PC-9 (cell line): Measurements from ENCODE around the gene CCDC136. TPM values are rescaled to one million over a fixed set of nuclear protein-coding genes. Genes with fewer than 3 reads are reported as not detected.

ENCODE experiments used
- BruUV-seq: library from RNA; stranded (reverse); fragments of 400-500 nt; replicated peaks from 2 replicates; lab custom pipeline; 2021; lab: Mats Ljungman, UMichigan
- CTCF ChIA-PET: fragments of 300-600 bp; sonication (Branson Sonifier 250); formaldehyde crosslinking; loops from one replicate; lab custom pipeline; 2022; ENCODE audit warnings: antibody characterized with exemption; lab: Charles Lee
- POLR2A ChIA-PET: fragments of 300-600 bp; sonication (Branson Sonifier 250); formaldehyde crosslinking; loops from one replicate; lab custom pipeline; 2022; ENCODE audit warnings: antibody characterized with exemption; ENCODE audit not compliant: unreplicated experiment; lab: Charles Lee
- DNase-seq, 2 experiments: peaks; one replicate each; pipeline versions ENCODE4 v3.0.0 to v3.0.0-alpha.2; 2015 to 2022; ENCODE audit warnings: mixed read lengths in 1 of 2
- H2AFZ ChIP-seq: fragments of 200-600 bp; sonication (generic); 2 replicates; pipeline ENCODE4 v1.8.1; 2017; ENCODE audit warnings: antibody characterized with exemption
- H3F3A ChIP-seq: fragments of 200-600 bp; sonication (generic); 2 replicates; pipeline ENCODE4 v1.8.1; 2017; ENCODE audit warnings: antibody characterized with exemption, mild to moderate bottlenecking, low read depth; ENCODE audit not compliant: insufficient read depth
- H3K27ac ChIP-seq: fragments of 200-600 bp; sonication (generic); 2 replicates; pipeline ENCODE4 v1.6.1; 2016; ENCODE audit warnings: mixed run types
- H3K27me3 ChIP-seq: fragments of 200-600 bp; sonication (generic); 2 replicates; pipeline ENCODE4 v1.6.1; 2016; ENCODE audit warnings: low read depth, mixed run types; ENCODE audit not compliant: insufficient read depth
- H3K36me3 ChIP-seq: fragments of 200-600 bp; sonication (generic); 2 replicates; pipeline ENCODE4 v1.6.1; 2016; ENCODE audit warnings: low read depth, mixed run types
- H3K4me1 ChIP-seq: fragments of 200-600 bp; sonication (generic); replicated peaks from 2 replicates; pipeline ENCODE4 v1.6.1; 2016; ENCODE audit warnings: mixed run types; ENCODE audit not compliant: insufficient read depth
- H3K4me2 ChIP-seq: fragments of 200-600 bp; sonication (generic); 2 replicates; pipeline ENCODE4 v1.6.1; 2017; ENCODE audit warnings: mixed run types
- H3K4me3 ChIP-seq: fragments of 200-600 bp; sonication (generic); 2 replicates; pipeline ENCODE4 v1.6.1; 2016; ENCODE audit warnings: mixed run types
- H3K79me2 ChIP-seq: fragments of 200-600 bp; sonication (generic); 2 replicates; pipeline ENCODE4 v1.6.1; 2017; ENCODE audit warnings: low read depth, mixed run types
- H3K9me2 ChIP-seq: fragments of 200-600 bp; sonication (generic); 2 replicates; pipeline ENCODE4 v1.8.1; 2017; ENCODE audit warnings: mild to moderate bottlenecking; ENCODE audit not compliant: insufficient read depth
- H3K9me3 ChIP-seq: fragments of 200-600 bp; sonication (generic); 2 replicates; pipeline ENCODE4 v1.8.1; 2016; ENCODE audit warnings: low read depth; ENCODE audit not compliant: insufficient read depth
- H4K20me1 ChIP-seq: fragments of 200-600 bp; sonication (generic); 2 replicates; pipeline ENCODE4 v1.8.1; 2017; ENCODE audit not compliant: insufficient read depth
- CTCF ChIP-seq: fragments of 200-600 bp; sonication (generic); conservative IDR thresholded peaks from 2 replicates; pipeline ENCODE4 v1.6.1; 2017; ENCODE audit warnings: mixed run types, antibody characterized with exemption, mild to moderate bottlenecking, moderate library complexity
- EZH2 ChIP-seq: fragments of 200-600 bp; sonication (generic); IDR thresholded peaks from 2 replicates; pipeline ENCODE4 v1.8.0; 2017; ENCODE audit warnings: antibody characterized with exemption, low read depth
- intact Hi-C: fragments of 100-400 bp; cut with micrococcal nuclease; formaldehyde crosslinking; loops from one replicate; pipeline ENCODE4 v1.10.0; 2022; ENCODE audit not compliant: unreplicated experiment
- total RNA-seq: library from RNA; stranded (reverse); gene quantifications from 2 replicates; pipeline ENCODE4 v1.2.3, GENCODE V29; 2021

Gene CCDC136
- total RNA-seq, 1 experiment from 2014 or later = 7.1 TPM

GRCh38 chr7:128826916-128827247 lies 35.1 kb downstream of the CCDC136 start:
- no peaks in the 10 kb centered on the region for H3K27me3 ChIP-seq
- ChIA-PET POLR2A (interaction anchor here (0.5 kb wide), 1 partner anchor 139 kb away, joined by 6 read pairs; no protein-coding TSS in a partner anchor), CTCF (no interaction called here)
- intact Hi-C loops = loop anchor here (1.0 to 5.0 kb wide), 2 partner anchors 35 to 88 kb away; partner anchors contain the start of genes CALU and CCDC136
- H3K36me3 ChIP-seq = no peaks in the 10 kb centered on the region
- H3K79me2 ChIP-seq = no peaks in the 10 kb centered on the region
- H3K4me2 ChIP-seq = peak overlapping the region; percentile 35
- no peaks in the 10 kb centered on the region for H4K20me1 ChIP-seq
- DNase-seq = no peak
- H3K4me1 ChIP-seq = peaks cover 34% of the 10 kb centered on the region
- no peaks in the 10 kb centered on the region for H3K9me3 ChIP-seq
- peak overlapping the region; percentile 77 for H3K27ac ChIP-seq
- TSS peak; percentile 75 for BruUV-seq
- no peaks in the 10 kb centered on the region for H3K9me2 ChIP-seq
- no peak for TF ChIP-seq EZH2
- TF ChIP-seq CTCF = no peak
- no peak overlapping the region for H2AFZ ChIP-seq
- H3K4me3 ChIP-seq = no peak overlapping the region
- H3F3A ChIP-seq = peaks cover 8% of the 10 kb centered on the region; the same call in 1 of the 2 replicates

DNA sequence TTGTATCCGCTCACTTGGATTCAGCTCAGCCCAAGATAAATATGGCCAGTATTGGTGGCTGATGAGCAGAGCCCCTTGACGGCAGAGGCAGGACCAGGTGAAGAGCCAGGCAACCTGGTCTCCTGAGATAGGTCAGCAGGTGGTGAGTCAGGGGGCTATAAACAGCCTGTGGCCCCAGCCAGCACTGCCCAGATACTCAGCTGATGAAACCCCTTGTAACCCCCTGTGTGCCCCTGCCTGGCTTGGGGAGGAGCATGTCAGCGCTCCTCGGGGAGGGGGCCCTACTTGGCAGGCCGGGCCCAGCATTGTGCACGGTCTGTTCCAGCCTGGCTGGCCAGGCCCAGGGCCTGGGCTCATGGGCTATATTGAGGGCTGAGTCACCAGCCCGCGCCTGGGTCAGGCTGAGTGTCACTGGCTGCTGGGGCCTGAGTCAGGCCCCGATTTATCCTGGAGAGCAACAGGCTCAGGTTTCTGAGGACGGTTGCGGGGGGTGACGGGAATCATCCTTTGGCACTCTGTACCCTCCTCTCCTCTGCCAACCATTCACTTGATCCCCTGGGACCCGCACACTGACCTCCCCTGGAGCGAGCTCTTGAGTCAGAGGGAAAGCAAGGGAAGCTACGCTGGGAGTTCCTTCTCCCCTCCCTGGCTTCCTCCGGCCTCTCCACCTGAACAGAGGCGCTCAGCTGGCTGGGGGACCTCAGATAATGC lies 35.6 kb downstream of the CCDC136 start:
- Histone ChIP-seq H3K4me1 (peaks cover 34% of the 10 kb centered on the region), H3K79me2 (no peaks in the 10 kb centered on the region), H3K4me2 (peak overlapping the region; percentile 35), H3F3A (peaks cover 8% of the 10 kb centered on the region; the same call in 1 of the 2 replicates), H3K9me3 (no peaks in the 10 kb centered on the region), H3K27me3 (no peaks in the 10 kb centered on the region), H3K36me3 (no peaks in the 10 kb centered on the region), H3K9me2 (no peaks in the 10 kb centered on the region), H3K4me3 (no peak overlapping the region), H4K20me1 (no peaks in the 10 kb centered on the region), H2AFZ (no peak overlapping the region), H3K27ac (peak overlapping the region; percentile 77)
- POLR2A ChIA-PET = interaction anchor here (0.5 kb wide), 1 partner anchor 138 kb away, joined by 6 read pairs; no protein-coding TSS in a partner anchor
- TF ChIP-seq CTCF (no peak), EZH2 (no peak)
- intact Hi-C loops = loop anchor here (1.0 to 5.0 kb wide), 2 partner anchors 35 to 88 kb away; partner anchors contain the start of genes CALU and CCDC136
- no TSS peak for BruUV-seq
- CTCF ChIA-PET = no interaction called here
- peak; percentile 55 to 79 for DNase-seq

DNA sequence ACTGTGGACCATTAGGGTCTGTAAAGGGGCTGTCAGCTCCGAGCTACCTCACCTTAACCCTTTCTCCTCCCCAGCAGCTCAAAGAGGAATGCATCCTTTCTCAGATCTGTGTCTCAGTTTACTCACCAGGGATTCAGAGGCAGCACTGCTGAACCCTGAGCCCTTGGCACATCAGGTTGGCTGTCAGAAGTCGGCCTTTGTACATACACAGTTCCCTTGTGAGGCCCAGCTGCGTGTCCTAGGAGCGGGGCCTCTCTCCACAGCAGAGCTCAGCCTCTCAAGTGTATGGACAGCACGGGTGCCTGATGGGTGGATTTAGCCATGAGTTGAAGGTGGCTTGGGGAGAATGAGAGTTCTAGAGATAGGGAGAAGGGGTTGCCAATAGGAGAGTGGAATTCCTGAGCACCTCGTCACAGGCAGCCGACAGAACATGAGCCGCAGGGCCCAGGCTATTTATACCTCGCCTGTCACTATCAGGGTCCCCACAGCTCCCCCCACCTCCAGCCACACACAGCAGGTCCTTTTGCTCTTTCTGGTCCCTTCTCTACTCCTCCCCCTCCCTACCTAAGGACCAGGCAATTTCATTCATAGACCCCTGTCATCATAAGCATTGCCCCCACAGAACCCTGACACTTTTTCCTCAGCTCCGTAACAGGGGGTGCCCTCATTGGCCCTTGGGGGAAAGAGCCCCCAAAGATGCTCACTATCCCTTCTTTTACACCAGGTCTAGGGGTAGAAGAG lies 36.4 kb downstream of the CCDC136 start:
- intact Hi-C loops = loop anchor here (1.0 to 5.0 kb wide), 2 partner anchors 36 to 89 kb away; partner anchors contain the start of genes CALU and CCDC136
- Histone ChIP-seq H3K4me1 (peaks cover 36% of the 10 kb centered on the region), H3K9me2 (no peaks in the 10 kb centered on the region), H3K36me3 (no peaks in the 10 kb centered on the region), H3K4me3 (no peak overlapping the region), H3K79me2 (no peaks in the 10 kb centered on the region), H3F3A (peaks cover 8% of the 10 kb centered on the region; the same call in 1 of the 2 replicates), H3K27ac (peak overlapping the region; percentile 77), H3K9me3 (no peaks in the 10 kb centered on the region), H2AFZ (no peak overlapping the region), H4K20me1 (no peaks in the 10 kb centered on the region), H3K27me3 (no peaks in the 10 kb centered on the region), H3K4me2 (peak overlapping the region; percentile 35)
- ChIA-PET CTCF (no interaction called here), POLR2A (interaction anchor here (0.6 kb wide), 1 partner anchor 45 kb away, joined by 4 read pairs; no protein-coding TSS in a partner anchor)
- peak in 1 of 2 experiments; percentile 52 for DNase-seq
- TF ChIP-seq EZH2 = no peak
- no peak for TF ChIP-seq CTCF
- BruUV-seq = no TSS peak
